IMR-90 (cell line): ENCODE data around the gene TRIO.

Experiments
- NFE2L2 ChIP-seq: fragments of 150-350 bp; IDR thresholded peaks from 2 replicates; pipeline ENCODE4 v1.6.1; 2016; ENCODE audit warnings: low read depth, mild to moderate bottlenecking, low read length
- POLR2A ChIP-seq: IDR thresholded peaks from 2 replicates; pipeline ENCODE4 v1.6.1; 2012; ENCODE audit warnings: mild to moderate bottlenecking, low read depth, low read length
- TF ChIP-seq, protein P1 (sequence below): conservative IDR thresholded peaks from 2 replicates; pipeline ENCODE4 v1.5.1; 2012; ENCODE audit warnings: mild to moderate bottlenecking, low read depth, low read length, improper control_type of control experiment

DNA sequence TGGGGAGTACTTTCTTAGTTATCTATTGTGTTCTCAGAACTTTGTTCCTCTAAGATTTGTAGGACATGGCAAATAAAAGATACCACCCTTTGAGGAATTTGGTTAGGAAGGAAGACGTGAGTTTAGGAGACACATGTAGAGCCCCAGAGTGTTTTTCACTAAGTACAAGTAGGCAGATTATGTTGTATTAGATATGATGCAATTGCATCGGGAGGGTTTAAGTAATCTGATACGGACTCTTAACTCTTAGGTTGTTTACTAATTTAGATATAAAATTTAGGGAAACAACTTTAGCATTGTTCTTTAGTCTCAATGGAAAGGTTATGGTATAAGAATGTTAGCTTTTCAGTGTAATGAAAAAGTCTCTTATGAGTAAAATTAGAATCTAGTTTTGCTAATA lies 84.4 kb downstream of the TRIO start:
- TF ChIP-seq POLR2A: no peak
- TF ChIP-seq, protein P1, sequence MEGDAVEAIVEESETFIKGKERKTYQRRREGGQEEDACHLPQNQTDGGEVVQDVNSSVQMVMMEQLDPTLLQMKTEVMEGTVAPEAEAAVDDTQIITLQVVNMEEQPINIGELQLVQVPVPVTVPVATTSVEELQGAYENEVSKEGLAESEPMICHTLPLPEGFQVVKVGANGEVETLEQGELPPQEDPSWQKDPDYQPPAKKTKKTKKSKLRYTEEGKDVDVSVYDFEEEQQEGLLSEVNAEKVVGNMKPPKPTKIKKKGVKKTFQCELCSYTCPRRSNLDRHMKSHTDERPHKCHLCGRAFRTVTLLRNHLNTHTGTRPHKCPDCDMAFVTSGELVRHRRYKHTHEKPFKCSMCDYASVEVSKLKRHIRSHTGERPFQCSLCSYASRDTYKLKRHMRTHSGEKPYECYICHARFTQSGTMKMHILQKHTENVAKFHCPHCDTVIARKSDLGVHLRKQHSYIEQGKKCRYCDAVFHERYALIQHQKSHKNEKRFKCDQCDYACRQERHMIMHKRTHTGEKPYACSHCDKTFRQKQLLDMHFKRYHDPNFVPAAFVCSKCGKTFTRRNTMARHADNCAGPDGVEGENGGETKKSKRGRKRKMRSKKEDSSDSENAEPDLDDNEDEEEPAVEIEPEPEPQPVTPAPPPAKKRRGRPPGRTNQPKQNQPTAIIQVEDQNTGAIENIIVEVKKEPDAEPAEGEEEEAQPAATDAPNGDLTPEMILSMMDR: no peak
- TF ChIP-seq NFE2L2: no peak
